Stimulated activated effector memory CD8-positive, alpha-beta T cell treated with anti-CD3 and anti-CD28 coated beads, Interleukin-12 subunit alpha, Interleukin-12 subunit beta, amount 100 ng/mL, for 72 hours (primary cell): Measurements from ENCODE around the gene LRRC8D.

ENCODE experiments used
- ATAC-seq: fragments of 150-1000 bp; cut with Tn5 transposase; 2 replicates; pipeline ENCODE4 v1.10.0; 2021
- DNase-seq, 2 donors: peaks; one replicate each; pipeline ENCODE4 v3.0.0; 2021 to 2022; ENCODE audit warnings: low spot score in 2 of 2
- H3K27ac Mint-ChIP-seq: one replicate; pipeline ENCODE4 v1.8.0; 2022; ENCODE audit warnings: mild to moderate bottlenecking, mixed read lengths
- H3K36me3 Mint-ChIP-seq: one replicate; pipeline ENCODE4 v1.8.0; 2022; ENCODE audit warnings: mild to moderate bottlenecking, mixed read lengths
- H3K4me1 Mint-ChIP-seq: one replicate; pipeline ENCODE4 v1.8.0; 2022; ENCODE audit warnings: mixed read lengths
- H3K4me3 Mint-ChIP-seq: one replicate; pipeline ENCODE4 v1.8.0; 2022; ENCODE audit warnings: mild to moderate bottlenecking, mixed read lengths
- H3K9me3 Mint-ChIP-seq: one replicate; pipeline ENCODE4 v1.8.0; 2022; ENCODE audit warnings: mixed read lengths

LRRC8D gene

DNA sequence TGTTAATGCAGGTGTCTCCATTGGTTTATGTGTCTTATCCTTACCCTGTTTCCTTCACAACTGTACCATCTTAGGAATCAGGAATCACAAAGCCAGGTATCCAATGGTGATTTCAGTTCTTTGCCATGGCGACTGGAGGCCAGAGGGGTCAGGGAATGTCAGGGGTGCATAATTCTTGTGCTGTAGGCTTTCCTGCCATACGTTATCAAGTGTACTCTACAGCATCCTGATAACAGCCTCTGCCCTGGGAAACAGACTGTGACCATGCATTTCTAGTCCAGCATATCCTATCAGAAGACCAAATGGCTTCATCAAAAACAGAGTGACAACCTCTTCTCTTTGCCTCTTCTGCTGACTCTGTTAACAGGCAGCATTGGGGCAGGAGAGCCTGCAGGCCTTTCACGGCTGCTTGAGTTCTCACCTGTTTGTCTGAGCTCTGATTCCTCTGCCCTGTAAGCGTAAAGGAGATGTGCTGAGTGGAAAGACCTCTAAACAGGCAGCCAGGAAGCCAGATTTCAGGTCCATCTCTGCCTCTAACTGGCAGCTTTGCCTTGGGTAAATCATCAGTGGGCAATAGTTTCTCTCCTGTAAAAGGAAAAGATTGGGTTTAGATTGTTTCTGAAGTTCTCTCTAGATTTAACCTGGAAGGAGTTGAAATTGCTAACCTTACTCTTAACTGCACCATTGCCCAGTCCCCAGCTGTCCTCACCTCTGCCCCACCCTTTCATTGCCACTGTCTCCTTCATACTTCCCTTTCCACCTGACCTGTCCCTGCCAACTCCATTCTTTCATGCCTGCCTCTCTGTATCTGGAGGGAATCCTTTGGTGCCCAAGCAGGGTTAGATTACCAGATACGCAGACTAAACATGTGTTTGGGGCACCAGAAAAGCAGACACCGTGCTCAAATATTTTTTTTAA is 80.2 kb downstream of the LRRC8D start:
- DNase-seq (no peak), ATAC-seq (no peak)
- no peak overlapping the region for H3K4me3 Mint-ChIP-seq
- H3K4me1 Mint-ChIP-seq: peaks cover 2% of the 10 kb centered on the region
- no peak overlapping the region for H3K27ac Mint-ChIP-seq
- H3K9me3 Mint-ChIP-seq: no peaks in the 10 kb centered on the region
- peaks cover 6% of the 10 kb centered on the region for H3K36me3 Mint-ChIP-seq

DNA sequence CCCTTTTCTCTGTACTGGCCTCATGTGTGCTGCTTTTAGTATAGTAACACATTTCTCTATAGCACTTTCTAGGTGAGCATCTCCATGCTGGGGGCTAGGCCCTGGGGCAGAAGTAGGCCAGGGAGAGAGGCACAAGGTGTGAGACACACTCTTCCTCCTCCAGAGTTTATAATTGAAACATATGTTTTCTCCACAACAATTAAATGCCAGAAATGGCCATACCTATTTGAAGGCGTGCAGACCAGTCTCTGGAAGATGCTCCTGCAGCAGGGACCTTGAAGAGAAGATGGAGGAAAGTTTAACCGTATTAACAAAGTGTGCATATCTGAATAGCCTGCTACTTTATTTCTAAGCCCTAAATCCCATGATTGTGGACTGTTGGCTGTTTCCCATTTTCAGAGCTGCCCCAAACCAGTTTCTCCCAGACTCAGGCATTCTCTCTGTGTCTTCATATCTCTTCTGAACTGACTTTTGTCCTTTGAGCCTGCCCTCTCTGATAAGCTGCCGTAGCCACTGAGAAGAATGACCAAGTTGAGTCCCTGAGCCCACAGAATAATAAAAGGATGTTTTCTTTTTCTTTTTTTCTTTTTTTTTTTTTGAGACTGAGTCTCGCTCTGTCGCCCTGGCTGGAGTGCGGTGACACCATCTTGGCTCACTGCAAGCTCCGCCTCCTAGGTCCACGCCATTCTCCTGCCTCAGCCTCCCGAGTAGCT is 81.3 kb downstream of the LRRC8D start:
- ATAC-seq (no peak), DNase-seq (no peak)
- Mint-ChIP-seq H3K27ac (no peak overlapping the region), H3K9me3 (no peaks in the 10 kb centered on the region), H3K36me3 (peaks cover 6% of the 10 kb centered on the region), H3K4me1 (peaks cover 6% of the 10 kb centered on the region), H3K4me3 (no peak overlapping the region)

DNA sequence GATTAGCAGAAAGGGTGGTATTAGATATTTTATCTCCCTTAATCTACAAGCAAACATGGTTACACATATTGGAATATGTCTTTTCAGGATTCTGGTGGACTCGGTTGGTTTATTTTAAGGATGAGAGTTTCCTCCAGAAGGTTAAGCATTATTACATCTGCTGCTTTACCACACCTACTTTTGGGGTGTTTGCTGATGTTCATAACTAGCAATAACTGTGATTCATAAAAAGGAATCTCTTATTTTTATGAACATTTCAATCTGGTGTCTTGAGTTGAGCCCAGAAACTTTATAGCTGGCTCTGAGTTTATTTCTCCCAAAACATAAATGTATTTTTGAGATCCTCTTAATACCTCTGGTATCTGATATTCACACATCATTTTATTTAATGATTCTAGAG is 82.7 kb downstream of the LRRC8D start:
- H3K27ac Mint-ChIP-seq: no peak overlapping the region
- peaks cover 16% of the 10 kb centered on the region for H3K4me1 Mint-ChIP-seq
- H3K36me3 Mint-ChIP-seq: peaks cover 6% of the 10 kb centered on the region
- no peak overlapping the region for H3K4me3 Mint-ChIP-seq
- no peak for DNase-seq
- no peaks in the 10 kb centered on the region for H3K9me3 Mint-ChIP-seq
- no peak for ATAC-seq

DNA sequence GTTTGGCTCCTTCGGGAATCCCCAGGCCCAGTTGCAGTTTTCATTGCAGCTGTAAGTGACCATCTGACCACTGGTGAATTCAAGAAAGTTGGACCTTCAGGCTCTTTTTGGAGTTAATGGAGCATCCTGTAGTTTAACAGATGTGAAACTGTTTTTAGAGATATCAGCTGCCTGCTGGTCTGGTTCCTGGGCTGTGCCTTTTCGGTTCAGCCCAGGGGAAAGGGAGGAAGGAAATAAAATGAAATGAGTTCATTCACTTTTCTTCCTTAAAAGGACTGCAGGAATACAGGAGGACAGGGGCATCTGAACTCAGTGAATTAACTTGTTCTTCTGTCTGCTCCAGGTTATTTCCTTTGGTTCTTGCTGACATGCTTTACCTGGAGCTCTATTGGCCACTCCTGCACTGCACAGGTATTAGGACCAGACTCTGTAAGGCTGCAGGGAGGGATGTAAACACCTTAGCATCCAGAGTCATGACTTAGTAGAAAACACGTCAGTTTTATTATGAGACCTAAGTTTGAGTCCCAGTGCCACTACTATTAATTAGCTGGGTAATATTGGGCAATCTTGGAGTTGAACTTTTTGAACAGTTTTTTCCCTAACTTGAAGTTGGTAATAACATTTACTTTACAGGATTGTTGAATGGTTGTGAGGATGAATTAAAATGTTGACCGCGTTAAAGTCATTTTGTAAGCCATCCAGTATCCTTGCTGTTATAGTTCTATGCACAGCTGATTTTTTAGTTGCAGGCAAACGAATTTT is 83.6 kb downstream of the LRRC8D start:
- H3K27ac Mint-ChIP-seq: no peak overlapping the region
- H3K4me1 Mint-ChIP-seq: peaks cover 23% of the 10 kb centered on the region
- DNase-seq: no peak
- no peak overlapping the region for H3K4me3 Mint-ChIP-seq
- peaks cover 6% of the 10 kb centered on the region for H3K36me3 Mint-ChIP-seq
- no peak for ATAC-seq
- H3K9me3 Mint-ChIP-seq: no peaks in the 10 kb centered on the region

DNA sequence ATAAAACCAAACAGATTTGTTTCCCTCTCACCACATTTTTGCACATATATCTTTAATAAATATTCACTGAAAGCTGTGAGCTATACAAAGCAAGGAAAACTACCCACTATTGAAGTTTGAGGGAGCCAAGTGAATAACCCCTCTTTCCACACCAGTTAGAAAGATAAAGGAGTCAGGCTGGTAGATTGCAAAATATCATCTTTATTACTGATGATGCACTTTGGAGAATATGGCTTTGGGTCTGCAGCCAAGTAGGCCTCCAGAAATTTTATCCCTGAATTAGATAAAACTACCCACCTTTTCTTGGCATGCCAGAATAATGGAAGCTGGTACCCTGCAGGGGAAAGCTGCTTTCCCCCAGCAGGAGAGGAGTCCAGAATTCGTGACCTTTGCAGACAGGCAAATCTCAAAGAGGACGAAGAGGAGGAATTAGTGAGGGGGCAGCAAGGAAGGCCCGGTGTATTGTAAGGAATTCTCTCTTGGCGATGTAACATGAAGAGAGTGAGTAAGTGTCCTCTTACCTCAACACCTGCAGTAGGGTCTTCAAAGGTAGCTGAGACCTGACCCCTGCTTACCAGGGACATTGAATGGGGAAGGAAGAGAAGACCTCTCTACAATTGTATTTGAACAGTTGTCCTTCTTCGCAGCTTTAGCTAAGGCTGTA is 84.7 kb downstream of the LRRC8D start:
- Mint-ChIP-seq H3K4me3 (no peak overlapping the region), H3K9me3 (no peaks in the 10 kb centered on the region), H3K4me1 (peaks cover 23% of the 10 kb centered on the region), H3K27ac (peak overlapping the region; percentile 58), H3K36me3 (peaks cover 6% of the 10 kb centered on the region)
- DNase-seq (no peak), ATAC-seq (no peak)

DNA sequence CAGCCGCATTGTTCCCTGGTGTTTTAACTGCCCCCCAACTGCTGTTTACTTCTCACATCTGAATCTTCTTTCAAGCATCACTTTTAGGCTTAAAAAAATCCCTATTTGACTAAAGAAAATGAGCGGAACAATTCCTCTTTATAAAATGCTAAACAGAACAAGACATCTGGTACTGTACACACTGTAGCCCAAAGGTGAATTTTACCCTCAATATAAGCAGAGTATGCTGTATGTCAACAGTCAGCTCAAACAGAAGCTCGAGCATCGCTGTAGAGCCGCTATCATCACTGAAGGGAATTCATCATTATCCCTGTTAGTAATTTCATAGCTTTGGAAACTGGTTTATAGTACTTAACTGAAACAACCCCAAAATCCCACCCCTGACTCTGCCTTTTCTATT is 85.3 kb downstream of the LRRC8D start:
- H3K4me3 Mint-ChIP-seq: no peak overlapping the region
- H3K9me3 Mint-ChIP-seq: no peaks in the 10 kb centered on the region
- H3K36me3 Mint-ChIP-seq: peaks cover 6% of the 10 kb centered on the region
- H3K27ac Mint-ChIP-seq: peak overlapping the region; percentile 58
- DNase-seq: no peak
- peaks cover 23% of the 10 kb centered on the region for H3K4me1 Mint-ChIP-seq
- ATAC-seq: no peak

DNA sequence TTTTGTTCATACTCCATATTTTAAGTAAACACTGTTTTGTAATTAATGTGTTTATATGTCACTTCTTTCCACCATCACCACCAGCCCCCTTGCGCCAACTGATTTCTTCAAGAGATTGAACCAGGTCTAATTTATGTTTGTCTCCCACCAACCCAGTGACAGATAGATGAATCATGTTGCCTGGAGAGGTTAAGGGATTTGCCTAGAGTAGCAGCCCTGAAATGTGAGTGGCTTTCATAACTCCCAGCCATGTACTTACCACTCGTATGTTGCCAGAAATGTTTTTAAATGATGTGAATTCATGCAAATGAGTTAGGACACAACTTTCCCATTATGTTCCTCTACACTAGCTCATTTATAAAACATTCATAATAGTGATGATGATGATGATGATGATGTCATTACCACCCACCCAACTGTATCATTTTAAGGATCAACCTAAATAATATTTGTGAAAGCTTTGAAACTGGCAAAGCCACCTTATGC is 86.9 kb downstream of the LRRC8D start:
- no peak for DNase-seq
- Mint-ChIP-seq H3K36me3 (no peaks in the 10 kb centered on the region), H3K27ac (peak overlapping the region; percentile 69), H3K4me3 (no peak overlapping the region), H3K4me1 (peaks cover 31% of the 10 kb centered on the region), H3K9me3 (no peaks in the 10 kb centered on the region)
- peak; percentile 39 for ATAC-seq

DNA sequence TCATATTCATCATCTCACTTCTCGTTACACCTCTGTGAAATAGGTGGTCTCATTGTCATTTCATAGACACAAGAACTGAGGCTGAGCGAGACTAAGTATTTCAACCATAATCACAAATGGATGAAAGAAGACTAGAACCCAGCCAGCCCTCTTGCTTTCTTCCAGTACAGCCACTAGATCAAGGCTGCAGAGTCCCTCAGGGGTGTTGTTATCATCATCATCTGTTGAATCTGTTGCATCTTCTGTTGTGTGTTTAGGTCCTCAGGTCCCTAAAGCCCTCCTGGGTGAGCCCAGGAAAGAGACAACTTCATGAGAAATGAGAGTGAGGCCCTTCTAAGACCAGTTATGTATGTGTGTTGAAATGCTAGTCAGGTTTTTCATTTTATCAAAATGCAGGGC is 87.4 kb downstream of the LRRC8D start:
- peak overlapping the region; percentile 69 for H3K27ac Mint-ChIP-seq
- peaks cover 31% of the 10 kb centered on the region for H3K4me1 Mint-ChIP-seq

DNA sequence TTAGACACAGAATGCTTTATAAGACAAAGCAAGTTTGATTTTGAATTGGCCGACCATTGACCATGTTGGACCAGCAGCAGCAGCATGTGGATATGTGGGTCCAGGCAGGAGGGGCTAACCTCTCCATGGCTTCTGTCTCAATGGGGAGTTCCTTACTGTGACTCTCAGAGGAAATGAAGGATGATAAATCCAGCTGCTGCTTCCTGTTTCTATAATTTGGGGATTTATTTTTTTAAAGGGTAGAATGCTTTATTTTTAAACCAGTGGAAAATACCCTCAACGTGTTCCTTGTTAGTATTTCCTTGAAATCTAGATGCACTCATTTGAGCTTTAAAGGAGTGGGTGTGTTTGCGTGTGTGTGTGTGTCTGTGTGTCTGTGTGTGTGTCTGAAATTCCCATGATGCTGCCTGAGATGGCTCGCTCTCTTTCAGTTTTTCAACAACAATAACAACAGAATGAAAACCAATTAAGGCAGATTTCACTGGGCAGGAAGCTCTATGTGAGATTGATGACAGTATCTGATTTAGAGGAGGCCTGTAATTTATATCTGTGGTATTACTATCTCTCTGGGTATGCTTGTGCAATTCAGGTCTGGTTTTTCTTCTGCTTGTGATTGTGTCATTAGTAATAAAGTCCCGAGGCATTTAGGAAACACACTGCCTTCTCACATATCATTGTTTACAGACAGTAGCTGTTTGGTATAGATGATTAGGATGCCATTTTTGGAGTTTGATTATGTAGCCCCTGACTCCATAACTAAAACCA is 88.0 kb downstream of the LRRC8D start:
- peaks cover 31% of the 10 kb centered on the region for H3K4me1 Mint-ChIP-seq
- H3K9me3 Mint-ChIP-seq: no peaks in the 10 kb centered on the region
- H3K36me3 Mint-ChIP-seq: no peaks in the 10 kb centered on the region
- ATAC-seq: peak; percentile 42
- no peak for DNase-seq
- peak overlapping the region; percentile 69 for H3K27ac Mint-ChIP-seq
- H3K4me3 Mint-ChIP-seq: no peak overlapping the region

More for the DNA sequence above, 87.4 kb downstream of the LRRC8D start:
- ATAC-seq: no peak
- Mint-ChIP-seq H3K4me3 (no peak overlapping the region), H3K36me3 (no peaks in the 10 kb centered on the region), H3K9me3 (no peaks in the 10 kb centered on the region)
- DNase-seq: no peak

DNA sequence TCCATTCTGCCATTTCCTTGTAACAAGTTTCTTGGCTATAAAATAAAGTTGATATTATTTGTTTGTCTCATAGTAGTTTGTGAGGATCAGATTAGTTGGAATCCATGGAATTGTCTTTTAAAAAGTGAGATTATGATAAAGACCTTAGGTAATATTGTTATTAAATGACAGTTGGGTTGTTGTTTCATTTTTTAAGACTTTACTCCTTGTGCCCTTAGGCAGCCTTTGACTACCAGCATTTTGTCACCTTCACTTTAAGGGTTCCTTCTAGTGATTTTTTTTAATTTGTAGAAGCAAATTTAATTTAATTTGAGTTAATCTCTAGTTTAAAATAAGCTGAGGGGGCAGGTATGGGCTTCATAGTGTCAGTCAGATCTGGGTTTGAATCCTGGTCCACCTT is 89.4 kb downstream of the LRRC8D start:
- DNase-seq (no peak), ATAC-seq (no peak)
- Mint-ChIP-seq H3K4me1 (peaks cover 31% of the 10 kb centered on the region), H3K36me3 (no peaks in the 10 kb centered on the region), H3K4me3 (no peak overlapping the region), H3K9me3 (no peaks in the 10 kb centered on the region), H3K27ac (no peak overlapping the region)

DNA sequence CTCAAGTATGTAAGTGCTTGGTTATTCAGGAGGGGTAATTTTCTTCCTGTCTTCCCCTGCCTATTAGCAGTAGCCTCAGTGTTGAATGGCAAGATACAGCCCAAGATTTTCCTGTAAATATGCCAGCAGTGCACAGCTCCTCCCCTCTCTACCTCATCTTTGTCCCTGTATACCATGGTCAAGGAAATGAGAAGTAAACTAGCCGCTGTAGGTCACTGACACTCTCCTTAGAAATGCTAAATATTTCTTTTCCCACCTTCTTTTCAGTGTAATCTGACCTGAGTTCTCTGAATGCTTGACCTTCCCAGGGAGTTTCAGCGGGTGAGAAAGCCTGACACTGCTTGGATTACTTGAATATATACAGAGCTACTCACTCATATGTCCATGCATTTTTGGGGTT is 89.9 kb downstream of the LRRC8D start:
- Mint-ChIP-seq H3K4me1 (peaks cover 31% of the 10 kb centered on the region), H3K36me3 (no peaks in the 10 kb centered on the region), H3K4me3 (no peak overlapping the region), H3K9me3 (no peaks in the 10 kb centered on the region), H3K27ac (no peak overlapping the region)
- no peak for ATAC-seq
- no peak for DNase-seq

DNA sequence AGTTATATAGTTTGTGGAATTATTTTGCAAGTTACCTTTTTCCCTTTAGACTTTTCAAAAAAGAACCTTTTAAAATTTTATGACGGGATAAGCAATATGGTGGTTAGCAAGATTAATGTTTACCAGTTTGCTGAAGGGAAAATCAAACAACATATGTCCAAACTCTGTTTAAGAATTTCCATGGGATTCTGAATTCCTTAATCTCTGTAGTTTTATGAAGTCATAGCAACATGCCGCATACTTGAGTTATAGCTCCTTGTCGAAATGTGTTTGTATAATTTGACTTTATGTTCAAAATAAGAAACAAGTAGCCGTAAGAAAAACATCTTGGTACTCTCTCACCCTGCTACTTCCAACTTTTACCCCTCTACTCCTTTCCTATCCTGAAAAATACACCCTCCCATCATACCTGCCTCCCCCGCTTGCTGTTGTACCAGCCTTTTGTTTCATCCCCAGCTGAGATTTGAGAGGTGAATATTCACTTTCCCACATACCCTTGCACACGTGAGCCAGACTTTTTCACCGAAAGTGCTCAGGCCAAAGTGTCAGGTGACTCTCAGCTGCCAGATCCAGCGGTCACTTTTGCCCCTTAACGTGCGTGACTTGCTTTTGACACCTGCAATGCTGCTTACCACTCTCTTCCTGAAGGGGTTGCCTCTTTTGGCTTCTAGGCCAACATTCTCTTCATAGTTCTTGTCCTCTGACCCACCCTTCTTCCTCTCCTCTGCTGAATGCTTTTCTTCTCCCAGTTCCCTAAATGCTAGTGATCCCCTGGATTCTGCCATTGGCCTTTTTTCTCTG is 90.6 kb downstream of the LRRC8D start:
- ATAC-seq (no peak), DNase-seq (no peak)
- peaks cover 31% of the 10 kb centered on the region for H3K4me1 Mint-ChIP-seq
- H3K27ac Mint-ChIP-seq: no peak overlapping the region
- H3K9me3 Mint-ChIP-seq: no peaks in the 10 kb centered on the region
- H3K4me3 Mint-ChIP-seq: no peak overlapping the region
- no peaks in the 10 kb centered on the region for H3K36me3 Mint-ChIP-seq

DNA sequence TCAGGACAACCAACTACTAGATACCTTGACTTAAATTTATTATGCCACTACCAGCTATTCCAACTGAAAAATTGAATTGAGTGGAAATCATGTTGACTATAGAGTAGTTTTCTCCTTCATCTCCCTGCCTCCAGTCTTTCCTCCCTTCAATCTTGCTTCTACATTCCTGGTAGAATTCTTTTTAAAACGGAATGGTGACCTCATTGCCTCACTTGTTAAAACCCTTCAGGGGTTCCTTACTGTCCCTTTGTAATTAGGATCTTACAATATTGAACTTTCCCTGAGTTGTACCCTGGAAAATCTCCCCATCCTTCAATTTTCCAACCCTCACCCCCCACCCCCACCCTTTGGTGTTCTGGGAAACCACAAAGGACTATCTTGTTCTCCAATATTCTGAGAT is 91.2 kb downstream of the LRRC8D start:
- Mint-ChIP-seq H3K4me3 (no peak overlapping the region), H3K9me3 (no peaks in the 10 kb centered on the region), H3K36me3 (no peaks in the 10 kb centered on the region), H3K4me1 (peaks cover 25% of the 10 kb centered on the region), H3K27ac (no peak overlapping the region)
- no peak for ATAC-seq
- DNase-seq: no peak
